Stimulated activated CD8-positive, alpha-beta memory T cell treated with anti-CD3 and anti-CD28 coated beads, Interleukin-7, amount 100 ng/mL, for 48 hours (primary cell): Measurements from ENCODE around the gene CBS.
"Not testable (repeated sequence)": the region's sequence is repeated elsewhere in the genome, so short reads cannot be mapped to it uniquely, and the experiment has no call there.

Source experiments
- DNase-seq, 2 donors: peaks; one replicate each; pipeline ENCODE4 v3.0.0-alpha.2; 2020; ENCODE audit warnings: low read depth in 1 of 2; ENCODE audit errors: extremely low read depth in 1 of 2

CBS gene

GRCh38 chr21:43027846-43028731, 47.5 kb downstream of the CBS start:
- DNase-seq = no peak

DNA sequence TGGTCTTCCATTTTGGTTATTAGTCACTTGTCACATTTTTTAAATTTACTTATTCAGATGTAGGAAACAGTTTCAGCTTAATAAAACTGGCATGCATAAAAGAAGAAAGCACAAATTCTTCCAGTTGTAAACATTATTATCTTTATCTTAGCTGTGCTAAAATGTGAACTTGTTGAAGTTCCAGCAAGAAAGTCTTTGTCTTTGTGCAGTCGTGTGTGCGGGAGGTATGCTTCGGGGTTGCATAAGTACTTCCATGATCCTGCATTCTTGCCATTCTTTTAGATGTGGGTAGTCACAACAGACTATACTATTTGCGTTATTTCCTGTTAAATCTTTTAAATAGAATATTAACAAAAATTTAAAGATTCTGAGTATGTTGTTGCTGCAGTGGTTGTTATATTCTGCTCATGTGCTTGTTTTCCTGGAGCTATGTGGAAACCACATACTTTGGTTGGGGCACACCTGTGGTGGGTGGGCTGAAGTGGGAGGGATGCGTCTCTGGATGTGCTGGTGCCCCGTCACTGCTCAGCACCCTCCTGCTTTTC, 49.9 kb downstream of the CBS start:
- DNase-seq = no peak

DNA sequence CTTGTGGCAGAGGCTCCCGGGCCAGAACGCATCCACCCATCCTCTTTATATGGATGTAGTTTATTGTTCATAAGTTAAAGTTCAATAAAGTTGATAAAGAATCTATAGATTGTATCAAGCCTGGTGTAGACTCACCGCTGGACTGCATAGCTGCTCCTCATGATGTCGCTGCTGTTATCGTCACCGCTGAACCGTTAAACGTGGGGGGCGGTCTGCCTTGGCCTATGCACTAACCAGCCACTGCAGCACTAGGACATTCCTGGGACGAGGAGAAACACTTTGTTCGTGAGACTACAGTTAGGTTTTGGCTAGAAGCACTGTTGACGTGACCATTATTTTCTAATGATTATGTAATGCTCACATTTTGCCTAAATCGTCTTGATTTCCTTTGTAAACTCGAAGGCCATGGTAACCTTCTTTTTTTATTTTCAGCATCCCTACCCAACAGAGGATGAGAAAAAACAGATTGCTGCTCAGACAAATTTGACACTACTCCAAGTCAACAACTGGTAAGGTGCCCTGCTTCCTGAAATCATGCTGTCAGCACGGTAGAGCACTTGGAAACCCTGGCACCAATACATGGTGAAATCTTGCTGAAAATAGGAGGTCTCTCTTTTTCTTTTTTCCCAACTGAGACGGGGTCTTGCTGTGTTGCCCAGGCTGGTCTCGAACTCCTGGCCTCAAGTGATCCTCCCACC, 51.0 kb downstream of the CBS start:
- DNase-seq = no peak

- no peak for DNase-seq
These were observed 52.5 kb downstream of the CBS start for GRCh38 chr21:43023175-43023574.

GRCh38 chr21:43021756-43022600, 53.7 kb downstream of the CBS start:
- no peak for DNase-seq

- DNase-seq = no peak
These were observed 54.4 kb downstream of the CBS start for GRCh38 chr21:43021191-43021590.

GRCh38 chr21:43020771-43021170, 54.9 kb downstream of the CBS start:
- no peak for DNase-seq

GRCh38 chr21:43020177-43020576, 55.5 kb downstream of the CBS start:
- no peak for DNase-seq

DNA sequence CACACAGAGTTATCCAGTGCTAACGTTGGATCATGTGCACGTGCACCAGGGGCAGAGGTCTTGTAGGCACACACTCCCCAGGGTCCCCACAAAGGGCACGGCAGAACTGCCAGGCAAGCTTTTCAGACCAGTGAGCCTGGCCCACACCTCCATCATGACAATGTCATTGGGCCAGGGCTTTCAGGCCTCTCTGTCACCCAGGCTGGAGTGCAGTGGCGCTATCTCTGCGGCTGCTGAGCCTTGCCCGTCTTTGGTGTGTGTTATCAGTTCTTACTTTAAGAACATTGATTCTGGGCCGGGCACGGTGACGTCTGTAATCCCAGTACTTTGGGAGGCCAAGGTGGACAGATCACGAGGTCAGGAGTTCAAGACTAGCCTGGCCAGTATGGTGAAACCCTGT, 57.1 kb downstream of the CBS start:
- no peak for DNase-seq

GRCh38 chr21:43016728-43017127, 58.9 kb downstream of the CBS start:
- DNase-seq = no peak

DNA sequence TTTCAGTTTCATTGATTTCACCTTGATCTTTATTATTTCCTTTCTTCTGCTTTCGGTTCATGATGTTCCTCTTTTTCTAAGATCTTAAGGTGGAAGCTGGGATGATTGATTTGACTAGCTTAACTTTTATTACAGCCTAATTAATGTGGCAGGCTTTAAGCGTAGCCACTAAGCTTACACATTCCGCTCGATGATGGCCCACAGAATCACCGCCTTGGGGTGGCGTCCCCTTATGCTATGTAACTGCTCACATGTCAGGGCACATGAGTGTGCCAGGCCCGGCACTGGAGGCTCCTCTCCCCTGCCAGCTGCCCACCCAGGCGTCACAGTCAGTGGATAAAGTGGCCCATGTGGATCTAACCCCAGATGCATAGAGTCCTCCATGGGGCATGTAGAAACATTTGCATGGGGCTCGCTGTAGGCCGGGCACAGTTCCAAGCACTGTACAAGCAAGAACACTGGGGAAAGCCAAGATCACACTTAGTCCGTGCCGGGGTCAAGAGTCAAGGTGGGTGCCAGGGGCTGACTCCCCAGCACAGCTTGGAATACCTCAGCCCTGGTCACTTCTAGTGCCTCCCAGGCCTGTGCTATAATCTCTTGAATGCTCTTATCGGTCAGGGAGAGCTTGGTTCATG, 59.6 kb downstream of the CBS start:
- DNase-seq = no peak

- DNase-seq = no peak
These were observed 63.0 kb downstream of the CBS start for GRCh38 chr21:43012596-43012995.

- no peak for DNase-seq
These were observed 68.8 kb downstream of the CBS start for GRCh38 chr21:43006874-43007208.

DNA sequence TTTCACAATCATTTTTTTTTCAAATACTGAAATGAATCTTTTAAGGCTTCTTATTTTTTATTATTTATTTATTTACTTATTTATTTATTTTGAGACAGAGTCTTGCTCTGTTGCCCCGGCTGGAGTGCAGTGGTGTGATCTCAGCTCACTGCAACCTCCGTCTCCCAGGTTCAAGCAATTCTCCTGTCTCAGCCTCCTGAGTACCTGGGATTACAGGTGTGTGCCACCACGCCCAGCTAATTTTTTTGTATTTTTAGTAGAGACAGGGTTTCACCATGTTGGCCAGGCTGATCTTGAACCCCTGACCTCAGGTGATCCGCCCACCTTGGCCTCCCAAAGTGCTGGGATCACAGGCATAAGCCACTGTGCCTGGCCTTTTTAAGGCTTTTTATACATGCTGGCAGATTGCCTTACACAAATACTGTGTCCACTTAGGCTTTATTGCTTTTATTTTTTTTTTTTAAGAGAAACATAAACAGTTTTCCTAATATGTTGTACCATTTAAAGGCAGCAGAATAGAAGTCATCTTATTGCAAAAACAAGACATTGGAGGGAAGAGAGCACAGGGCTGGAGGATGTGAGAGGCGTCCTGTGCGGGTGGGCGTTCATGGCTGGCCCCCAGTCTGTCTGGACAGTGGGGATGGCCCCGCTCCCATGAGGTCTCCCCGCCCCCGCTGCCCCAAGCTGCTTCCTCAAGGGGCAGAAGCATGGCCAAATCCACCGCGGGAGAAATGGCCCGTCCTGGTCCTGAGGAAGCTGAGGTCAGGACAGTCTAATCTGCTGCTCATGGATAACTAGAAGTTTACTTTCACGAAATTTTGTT, 69.4 kb downstream of the CBS start:
- DNase-seq = not testable (repeated sequence)

- DNase-seq = no peak
These were observed 70.0 kb downstream of the CBS start for GRCh38 chr21:43005635-43006034.

DNA sequence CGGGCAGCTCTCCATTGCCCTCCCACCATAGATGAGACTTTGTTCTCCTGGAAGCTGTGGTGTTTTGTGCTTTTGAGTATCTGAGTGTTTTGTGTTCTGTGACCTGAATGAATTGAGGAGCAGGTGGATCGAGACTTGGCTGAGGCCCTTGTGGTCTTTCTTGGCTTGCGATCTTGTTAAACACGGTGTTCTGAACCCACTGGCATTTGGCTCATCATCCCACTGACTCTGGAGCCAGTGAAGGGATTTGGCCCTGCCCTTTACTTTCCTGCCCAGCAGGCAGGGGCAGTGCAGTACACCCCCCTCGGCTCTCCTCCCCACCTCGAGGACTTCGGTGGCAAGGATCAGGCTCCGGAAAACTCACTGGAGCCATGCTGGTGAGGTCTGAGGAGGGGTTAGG, 70.7 kb downstream of the CBS start:
- no peak for DNase-seq
